Raji (cell line): Measurements from ENCODE around the gene SBNO1.
A peak's percentile ranks its signal among the peaks of the same experiment; 100 is the strongest.

Source experiments
- POLR2A ChIP-seq: IDR thresholded peaks from 2 replicates; pipeline ENCODE4 v1.6.1; 2011; ENCODE audit warnings: low read depth, low read length, control low read depth; ENCODE audit not compliant: insufficient read depth

The SBNO1 gene

DNA sequence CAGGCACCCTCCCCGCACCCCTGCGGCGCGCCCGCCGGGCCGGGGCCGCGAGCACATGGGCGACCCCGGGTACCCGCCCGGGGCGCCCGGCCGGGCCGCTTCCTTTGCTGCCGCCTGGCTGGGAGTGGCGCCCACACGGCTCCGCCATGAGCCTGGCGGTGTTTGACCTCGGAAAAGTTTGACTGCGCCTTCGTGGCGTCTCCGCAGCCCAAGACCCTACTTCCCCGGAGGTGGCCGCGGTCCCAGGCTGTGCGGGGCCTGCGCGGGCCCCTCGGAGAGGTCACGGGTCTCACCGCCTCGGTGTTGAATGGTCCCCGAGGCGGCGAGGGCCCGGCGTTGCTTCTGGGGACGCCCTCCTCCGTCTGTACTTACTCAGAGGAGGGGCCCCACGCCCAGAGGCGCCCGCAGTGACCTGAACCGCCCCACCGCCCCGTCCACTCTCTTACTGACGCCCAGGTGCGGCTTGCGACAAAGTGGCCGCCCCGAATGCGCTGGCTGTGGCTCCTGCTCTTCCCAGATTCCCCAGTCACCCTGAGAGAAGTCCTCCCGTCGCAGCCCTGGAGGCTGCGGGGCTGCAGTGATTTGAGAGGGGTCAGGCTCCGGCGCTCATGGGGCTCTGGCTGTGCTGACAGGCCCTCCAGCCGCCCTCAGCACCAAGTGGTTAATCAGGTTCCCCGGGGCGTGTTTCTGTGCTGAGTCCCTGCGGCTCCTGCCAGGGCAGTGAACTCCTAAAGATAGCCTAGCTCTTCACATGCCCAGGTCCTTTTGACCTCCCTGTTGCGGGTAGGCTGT is 25.1 kb upstream of the SBNO1 start:
- TF ChIP-seq POLR2A = no peak

DNA sequence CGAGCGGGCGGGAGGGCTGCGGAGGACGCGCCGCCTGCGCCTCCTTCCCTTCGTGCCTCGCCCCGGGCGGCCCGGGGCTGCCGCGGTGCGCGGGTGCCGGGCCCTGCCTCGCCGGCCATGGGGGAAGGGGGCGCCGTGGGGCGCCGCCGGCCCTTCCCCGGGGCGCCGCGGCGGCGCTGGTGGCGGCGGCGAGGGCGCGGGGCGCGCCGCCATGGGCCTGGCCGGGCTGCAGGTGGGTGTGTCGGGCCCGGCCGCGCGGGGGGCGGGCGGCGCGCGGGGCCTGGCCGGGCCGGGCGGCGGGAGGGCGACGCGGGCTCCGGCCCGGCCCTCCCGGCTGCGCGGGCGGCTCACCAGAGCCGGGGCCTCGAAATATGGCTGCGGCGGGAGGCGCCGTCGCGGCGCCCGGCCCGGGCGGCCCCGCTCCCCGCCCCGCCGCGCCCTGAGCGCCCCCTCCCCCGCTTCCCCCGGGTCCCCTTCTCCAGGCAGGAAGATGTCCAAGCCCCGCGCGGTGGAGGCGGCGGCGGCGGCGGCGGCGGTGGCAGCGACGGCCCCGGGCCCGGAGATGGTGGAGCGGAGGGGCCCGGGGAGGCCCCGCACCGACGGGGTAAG is 24.4 kb upstream of the SBNO1 start:
- peak; percentile 18 for TF ChIP-seq POLR2A

DNA sequence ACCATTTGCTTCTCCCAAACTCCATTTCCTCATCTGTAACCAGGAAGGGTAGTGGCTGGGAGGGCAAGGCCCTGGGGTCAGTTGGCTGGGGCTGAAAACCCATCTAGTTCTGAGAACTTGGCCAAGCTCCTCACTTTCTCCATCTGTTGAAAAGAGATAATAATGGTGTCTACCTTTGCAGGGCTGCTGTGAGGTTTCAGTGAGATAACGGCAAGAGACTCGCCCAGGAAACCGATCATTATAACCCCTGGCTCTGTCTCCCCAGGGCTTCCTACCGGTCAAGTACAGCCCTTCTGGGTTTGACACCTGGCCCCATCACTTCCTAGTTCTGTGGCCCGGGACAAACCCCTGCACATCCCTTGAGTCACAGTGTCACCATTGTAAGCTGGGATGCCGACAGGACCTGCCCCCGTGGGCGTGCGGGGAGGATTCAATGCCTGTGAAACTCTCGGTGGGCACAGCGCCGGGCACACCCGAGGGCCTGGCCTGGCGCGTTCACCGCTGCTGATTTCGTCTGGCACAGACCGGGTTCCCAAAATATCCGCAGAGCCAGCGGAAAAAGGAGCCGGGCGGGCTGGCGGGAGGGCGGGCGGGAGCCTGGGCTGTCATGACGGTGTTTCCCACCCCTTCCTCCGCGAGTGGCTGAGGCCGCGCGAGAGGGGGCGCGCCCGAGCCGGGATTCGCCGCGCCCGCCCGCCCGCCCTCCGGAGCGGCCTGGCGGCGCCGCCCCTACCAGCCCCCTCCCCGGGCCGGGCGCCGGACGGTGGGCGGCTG is 23.7 kb upstream of the SBNO1 start:
- TF ChIP-seq POLR2A = peak; percentile 19; the same call in 1 of the 2 replicates

DNA sequence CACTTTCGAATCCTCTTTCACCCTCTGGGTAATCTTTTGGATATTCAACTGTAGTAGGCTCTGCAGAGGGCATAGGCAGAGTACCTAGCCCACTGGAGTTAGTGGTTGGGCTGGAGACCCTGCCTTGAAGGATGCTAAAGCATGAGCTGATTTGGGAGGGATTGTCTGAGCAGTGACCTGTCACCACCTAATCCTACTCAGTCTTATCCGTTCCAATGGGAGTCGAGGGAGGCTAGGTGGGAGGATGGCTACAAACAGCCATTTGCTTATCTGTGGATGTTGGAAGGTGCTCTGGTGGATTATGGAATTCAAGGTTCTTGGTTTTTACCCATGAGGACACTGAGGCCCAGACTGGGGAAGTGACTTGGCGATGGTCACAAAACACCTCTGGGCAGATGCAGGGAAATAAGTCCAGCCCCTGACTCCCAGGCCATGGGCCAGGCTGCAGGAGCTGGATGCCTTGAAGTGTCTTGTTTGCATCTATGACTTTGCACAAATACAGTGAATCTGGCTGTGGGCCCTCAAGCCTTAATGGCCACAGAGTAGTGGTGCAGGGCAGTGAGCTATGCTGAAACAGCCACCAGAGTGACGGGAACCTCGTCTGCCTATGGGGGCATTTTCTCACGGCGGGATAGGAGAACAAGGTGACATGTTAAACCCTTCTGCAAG is 23.0 kb upstream of the SBNO1 start:
- TF ChIP-seq POLR2A = no peak

DNA sequence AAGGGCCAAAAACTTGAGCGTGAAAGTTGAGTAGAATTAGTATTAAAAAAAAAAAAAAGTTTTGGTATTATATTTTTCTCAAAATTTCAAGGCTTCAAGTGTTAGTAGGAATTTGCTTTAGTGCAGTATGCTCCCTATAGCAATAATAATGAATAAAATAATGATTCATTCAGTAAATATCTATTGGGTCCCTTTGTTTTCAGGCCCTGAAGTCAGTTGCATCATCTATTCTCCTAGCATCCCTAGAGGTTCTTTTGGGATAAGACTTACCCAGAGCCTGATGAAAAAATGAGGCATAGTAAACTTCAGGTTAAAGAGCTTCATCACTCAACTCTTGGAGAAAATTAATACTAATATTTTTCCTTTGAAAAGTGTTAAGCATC is 20.3 kb upstream of the SBNO1 start:
- no peak for TF ChIP-seq POLR2A

DNA sequence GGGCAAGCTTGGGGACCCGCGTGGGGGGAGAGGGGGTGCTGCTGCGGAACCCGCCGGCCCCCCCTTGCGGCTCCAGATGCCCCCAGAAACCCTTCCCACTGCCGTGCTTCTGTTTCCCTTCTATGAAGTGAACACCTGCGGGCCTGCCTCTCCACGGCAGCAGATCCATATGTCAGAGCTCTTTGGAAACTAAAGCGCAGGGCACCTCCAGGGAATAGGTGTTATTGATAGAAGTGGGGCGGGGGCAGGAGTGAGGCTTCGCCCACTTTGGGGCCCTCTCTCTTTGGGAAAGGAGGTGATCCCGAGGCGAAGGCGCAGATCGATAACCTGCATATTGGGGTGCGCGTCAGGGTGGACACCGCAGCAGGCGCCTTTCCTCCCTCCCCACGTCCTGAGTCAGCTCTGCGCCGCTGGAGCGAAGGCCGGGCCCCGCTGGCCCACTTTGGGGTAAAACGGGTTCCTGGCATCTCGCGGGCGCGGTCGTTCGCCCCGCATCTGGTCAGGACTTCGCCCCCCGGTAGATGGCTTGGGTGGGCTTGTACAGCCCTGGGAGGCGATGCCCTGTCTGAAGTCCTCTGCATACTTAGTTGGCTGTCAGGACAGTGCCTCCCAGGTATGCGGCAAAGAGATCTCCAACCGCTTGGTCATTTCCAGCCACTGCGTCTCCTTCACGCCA is 19.8 kb upstream of the SBNO1 start:
- no peak for TF ChIP-seq POLR2A

DNA sequence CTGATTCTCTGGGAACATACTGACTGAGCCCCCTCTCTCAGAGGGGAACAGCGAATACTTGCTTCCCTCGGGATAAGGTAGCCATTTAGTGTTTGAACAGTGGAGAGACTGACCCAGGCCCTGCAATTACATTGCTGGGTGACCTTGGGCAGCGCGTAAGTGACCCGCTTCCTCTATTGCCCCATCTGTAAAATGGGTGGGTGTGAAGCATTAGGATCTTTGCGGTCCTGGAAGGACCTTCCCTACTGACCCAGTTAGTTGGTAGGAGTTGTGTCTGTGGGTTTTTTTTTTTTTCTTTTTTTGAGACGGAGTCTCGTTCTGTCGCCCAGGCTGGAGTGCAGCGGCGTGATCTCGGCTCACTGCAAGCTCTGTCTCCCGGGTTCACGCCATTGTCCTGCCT is 18.0 kb upstream of the SBNO1 start:
- no peak for TF ChIP-seq POLR2A

DNA sequence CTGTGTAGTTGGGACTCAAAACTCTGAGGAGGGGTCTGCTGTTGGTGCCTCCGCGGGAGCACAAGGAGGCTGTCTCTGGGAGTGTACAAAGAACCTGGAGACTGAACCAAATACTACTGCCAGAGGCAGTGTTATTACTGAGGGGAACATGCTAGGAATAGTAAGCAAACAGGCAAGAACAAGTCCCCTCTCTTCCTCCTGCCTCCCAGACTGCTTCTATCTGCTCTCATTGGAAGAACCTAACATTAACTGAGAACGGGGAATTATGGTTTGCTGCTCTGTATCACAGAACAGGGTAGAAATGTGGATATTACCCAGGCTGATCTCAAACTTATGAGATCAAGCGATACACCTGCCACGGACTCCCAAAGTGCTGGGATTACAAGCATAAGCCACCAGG is 14.7 kb upstream of the SBNO1 start:
- no peak for TF ChIP-seq POLR2A

DNA sequence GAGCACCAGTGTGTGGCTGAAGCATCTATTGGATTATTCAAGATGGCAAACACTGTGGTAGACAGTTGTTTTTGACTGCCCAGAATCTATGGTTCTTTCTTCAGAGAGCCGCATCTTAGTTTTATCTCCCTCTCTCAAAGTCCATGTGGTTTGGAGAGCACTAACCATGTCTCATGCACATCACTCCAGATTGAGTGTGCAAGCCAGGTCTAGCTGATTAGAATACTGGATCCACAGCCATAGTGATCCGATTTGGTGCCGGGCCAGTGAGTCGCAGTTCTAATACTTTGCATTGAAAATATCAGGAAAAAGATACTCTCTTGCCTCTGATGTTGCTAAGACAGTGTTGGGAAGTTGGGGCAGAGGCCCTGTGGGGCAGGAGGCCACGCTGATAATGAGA is 4.6 kb upstream of the SBNO1 start:
- no peak for TF ChIP-seq POLR2A

DNA sequence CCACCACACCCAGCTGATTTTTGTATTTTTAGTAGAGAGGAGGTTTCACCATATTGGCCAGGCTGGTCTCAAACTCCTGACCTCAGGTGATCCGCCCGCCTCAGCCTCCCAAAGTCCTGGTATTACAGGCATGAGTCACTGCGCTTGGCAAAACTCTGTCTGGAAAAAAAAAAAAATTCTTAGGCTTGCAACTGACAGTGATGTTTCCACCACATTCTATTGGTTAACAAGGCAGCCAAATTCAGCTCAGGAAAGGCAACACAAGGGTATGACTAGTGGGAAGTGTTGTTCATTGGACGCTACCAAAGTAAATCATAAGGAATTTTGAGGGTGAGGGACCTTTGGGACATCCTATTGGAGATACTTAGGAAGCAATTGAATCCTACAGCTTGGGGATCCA is 2.9 kb upstream of the SBNO1 start:
- TF ChIP-seq POLR2A = no peak

DNA sequence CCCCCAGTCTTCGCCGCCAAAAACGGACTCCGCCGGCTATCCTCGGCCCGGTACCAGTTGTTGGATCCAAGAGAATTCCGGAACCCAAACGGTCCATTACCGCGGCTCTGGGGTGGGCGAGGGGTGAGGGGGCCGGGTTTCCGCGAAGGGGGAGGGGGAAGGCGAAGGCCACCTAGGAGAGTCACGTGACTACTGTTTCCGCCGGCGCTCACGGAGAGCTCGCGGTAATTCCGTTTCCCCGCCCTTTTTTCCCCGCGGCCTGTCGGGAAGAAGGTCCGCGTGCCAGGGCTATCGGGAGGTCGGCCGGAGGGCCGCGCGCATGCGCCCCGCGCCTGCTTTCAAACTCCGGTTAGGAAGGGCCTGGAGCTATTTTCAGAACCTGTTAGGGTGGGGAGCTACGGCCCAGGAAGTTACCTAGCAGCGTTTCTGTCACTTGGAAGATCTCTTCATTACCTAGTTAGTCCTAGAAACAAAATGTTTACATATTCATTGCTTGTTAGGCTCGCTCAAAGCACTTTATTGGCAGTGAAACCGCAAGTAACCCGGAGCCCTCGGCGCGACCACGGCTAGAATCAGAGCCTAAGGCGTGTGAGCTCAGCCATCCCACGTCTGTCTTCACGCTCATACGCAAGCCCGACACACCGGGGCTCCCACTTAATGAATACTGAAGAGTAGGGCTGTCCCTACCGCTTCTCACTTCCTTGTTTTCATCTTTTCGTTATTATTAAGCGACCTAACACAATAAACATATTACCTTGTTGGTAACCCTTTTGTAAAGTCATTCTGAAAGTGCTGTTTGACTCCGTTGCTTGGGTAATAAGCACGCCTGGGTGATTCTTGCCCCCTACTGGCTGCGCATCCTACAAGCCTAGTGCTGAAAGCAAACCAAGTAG is 624 bp upstream of the SBNO1 start:
- peak; percentile 82 for TF ChIP-seq POLR2A

DNA sequence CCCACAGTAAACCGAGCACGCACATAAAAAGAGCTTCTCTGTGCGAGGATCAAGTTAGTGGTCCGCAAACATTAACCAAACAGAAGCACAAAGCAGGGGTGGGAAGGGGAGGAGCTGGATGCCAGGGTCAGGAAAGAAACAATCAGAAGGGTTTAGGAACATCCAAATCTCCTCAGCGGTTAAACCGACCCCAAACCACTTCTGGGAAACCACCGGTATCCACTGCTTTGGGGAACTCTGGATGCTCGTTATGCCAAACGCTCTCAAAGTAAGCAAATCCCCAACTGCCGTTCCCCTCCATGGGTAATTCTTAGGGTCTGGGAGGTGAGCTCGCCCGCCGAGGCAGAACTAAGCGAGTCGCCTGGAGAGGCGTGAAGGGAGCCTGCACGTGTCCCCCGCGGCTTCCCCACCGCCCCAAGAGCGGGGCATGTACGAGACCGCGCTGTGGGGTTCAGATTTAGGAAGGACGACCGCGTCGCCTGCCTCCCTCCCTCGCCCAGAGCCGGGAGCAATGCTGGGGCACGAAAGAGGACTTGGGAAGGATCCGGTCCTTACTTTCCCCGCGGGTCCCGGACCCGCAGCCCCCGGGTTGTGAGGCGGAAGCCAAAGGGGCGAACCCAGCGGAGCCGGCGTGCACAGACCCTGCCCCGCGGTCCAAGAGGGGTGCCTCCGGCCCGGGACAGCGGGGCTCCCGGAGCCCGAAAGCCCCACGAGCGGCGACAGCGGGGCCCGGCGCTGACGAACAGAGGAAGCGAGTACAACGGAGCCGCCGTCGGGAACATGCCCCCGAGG is 711 bp downstream of the SBNO1 start:
- no peak; the same call in none of the 2 replicates for TF ChIP-seq POLR2A

DNA sequence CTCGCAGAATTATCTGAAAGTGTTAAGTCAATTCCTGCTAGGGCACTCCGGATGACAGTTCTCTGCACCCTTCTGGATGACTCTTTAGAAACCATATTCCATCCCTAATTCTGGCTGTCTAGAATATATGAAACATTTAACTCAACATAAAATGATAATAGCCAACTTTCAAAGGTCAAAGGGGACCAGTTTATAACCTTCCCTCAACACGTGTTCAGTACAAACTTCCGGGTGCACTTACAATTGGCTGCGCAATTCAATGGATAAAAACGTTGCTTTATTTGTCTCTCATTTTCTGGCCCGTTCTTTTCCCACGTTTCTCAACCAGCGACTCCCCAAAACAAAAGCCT is 1.3 kb downstream of the SBNO1 start:
- TF ChIP-seq POLR2A = no peak
